KOPT-K1 (cell line): ENCODE data around the gene NCAPH2.
"Not testable (repeated sequence)": the region's sequence is repeated elsewhere in the genome, so short reads cannot be mapped to it uniquely, and the experiment has no call there.

Source experiments
- H3K27ac ChIP-seq: fragments of 200-600 bp; sonication (generic); 2 replicates; pipeline ENCODE4 v1.5.1; 2016; ENCODE audit warnings: antibody characterized with exemption, mild to moderate bottlenecking, low read depth, low read length; ENCODE audit not compliant: poor library complexity, severe bottlenecking
- H3K36me3 ChIP-seq: fragments of 200-600 bp; sonication (generic); 2 replicates; pipeline ENCODE4 v1.5.1; 2017; ENCODE audit warnings: antibody characterized with exemption, mild to moderate bottlenecking, low read length, moderate library complexity; ENCODE audit not compliant: insufficient read depth
- H3K9me3 ChIP-seq: fragments of 200-600 bp; sonication (generic); 2 replicates; pipeline ENCODE4 v1.5.1; 2017; ENCODE audit warnings: antibody characterized with exemption, low read length, mild to moderate bottlenecking; ENCODE audit not compliant: insufficient read depth, poor library complexity, severe bottlenecking

NCAPH2 gene

DNA sequence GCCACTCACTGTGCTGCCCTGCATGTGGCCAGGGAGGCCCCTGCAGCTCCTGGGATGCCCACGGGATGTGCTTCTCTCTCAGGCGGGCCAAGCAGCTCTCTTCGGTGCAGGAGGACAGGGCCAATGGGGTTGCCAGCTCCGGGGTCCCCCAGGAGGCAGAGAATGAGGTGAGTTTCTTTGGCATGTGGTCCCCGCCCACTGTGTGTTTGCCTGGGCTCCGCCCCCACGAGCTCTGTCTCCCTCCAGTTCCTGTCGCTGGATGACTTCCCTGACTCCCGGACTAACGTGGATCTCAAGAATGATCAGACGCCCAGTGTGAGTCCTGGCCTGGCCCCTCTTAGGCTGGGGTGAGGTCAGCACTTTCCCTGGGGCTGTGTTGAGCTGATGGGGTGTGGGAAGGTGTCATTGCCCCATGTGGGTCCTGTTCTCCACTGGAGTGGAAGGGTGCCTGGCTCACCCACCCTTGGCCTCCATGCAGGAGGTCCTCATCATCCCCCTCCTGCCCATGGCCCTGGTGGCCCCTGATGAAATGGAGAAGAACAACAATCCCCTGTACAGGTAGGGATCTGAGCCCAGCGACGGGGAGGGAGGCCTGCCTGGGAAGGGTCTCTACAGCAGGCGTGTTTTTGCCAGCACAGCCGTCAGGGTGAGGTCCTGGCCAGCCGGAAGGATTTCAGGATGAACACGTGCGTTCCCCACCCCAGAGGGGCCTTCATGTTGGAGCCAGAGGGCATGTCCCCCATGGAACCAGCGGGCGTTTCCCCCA is 9.7 kb downstream of the NCAPH2 start:
- Histone ChIP-seq H3K36me3 (peaks cover 94% of the 10 kb centered on the region), H3K9me3 (no peaks in the 10 kb centered on the region)

DNA sequence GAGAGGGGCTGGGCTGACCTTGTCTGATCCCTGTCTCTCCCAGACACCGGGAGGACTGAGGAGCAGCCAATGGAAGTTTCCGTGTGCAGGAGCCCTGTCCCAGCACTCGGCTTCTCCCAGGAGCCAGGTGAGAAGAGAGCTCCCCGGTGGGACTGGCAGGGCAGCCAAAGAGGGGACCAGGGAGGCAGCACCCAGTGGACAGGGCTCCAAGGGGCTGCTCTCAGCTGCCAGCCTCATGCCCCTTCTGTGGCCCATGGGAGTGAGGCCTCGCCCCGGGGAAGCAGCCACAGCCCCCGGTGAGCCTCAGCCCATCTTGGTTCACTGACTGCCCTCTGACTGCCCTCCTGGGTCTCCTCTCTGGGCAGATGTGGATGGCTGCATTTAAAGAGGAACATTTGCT is 10.6 kb downstream of the NCAPH2 start:
- H3K27ac ChIP-seq = no peak overlapping the region
- peaks cover 94% of the 10 kb centered on the region for H3K36me3 ChIP-seq
- no peaks in the 10 kb centered on the region for H3K9me3 ChIP-seq

More for the DNA sequence above, 9.7 kb downstream of the NCAPH2 start:
- no peak overlapping the region for H3K27ac ChIP-seq

DNA sequence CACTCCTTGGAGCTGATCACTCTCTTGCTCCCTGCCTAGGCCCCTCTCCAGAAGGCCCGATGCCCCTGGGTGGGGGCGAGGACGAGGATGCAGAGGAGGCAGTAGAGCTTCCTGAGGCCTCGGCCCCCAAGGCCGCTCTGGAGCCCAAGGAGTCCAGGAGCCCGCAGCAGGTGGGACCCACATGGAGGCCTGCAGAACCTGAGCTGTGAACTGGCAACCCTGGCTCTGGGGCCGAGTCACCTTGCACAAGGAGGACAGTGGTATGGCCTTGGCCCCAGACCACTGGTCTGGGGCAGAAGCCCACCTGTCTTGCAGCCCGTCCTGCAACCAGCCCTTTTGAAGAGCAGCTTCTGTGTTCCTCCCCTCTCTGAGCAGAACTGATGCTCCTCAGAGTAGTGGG is 11.1 kb downstream of the NCAPH2 start:
- Histone ChIP-seq H3K27ac (no peak overlapping the region), H3K9me3 (no peaks in the 10 kb centered on the region), H3K36me3 (peaks cover 94% of the 10 kb centered on the region)

DNA sequence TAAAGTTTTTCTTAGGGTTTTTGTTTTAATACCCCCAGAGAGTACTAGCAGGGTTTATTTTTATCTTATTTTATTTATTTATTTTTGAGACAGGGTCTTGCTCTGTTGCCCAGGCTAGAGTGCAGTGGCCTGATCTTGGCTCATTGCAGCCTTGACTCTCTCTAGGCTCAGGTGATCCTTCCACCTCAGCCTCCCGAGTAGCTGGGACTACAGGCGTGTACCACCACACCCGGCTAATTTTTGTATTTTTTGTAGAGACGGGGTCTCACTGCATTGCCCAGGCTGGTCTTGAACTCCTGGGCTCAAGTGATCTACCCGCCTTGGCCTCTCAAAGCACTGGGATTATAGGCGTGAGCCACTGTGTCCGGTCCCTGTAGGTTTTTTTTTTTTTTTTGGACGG is 12.2 kb downstream of the NCAPH2 start:
- H3K36me3 ChIP-seq = peaks cover 89% of the 10 kb centered on the region
- H3K27ac ChIP-seq, H3K9me3 ChIP-seq: not testable (repeated sequence)

GRCh38 chr22:50520826-50521453 is 12.9 kb downstream of the NCAPH2 start:
- Histone ChIP-seq H3K27ac (no peak overlapping the region), H3K36me3 (peaks cover 85% of the 10 kb centered on the region), H3K9me3 (no peaks in the 10 kb centered on the region)

DNA sequence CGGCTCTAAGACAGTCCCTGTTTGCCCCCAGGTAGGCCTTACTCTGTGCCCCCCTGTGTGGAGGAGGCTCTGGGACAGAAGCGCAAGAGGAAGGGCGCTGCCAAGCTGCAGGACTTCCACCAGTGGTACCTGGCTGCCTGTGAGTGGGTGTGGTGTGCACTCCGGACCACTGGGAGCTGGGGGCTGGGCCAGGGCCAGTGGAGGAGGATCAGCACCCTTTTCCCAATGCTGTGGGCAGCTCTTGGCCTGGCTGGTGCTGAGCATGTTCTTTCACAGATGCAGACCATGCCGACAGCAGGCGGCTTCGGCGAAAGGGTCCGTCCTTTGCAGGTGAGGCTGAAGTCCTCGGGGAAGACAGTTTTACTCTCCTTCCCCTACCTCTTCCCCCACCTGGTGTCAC is 13.7 kb downstream of the NCAPH2 start:
- Histone ChIP-seq H3K27ac (no peak overlapping the region), H3K9me3 (no peaks in the 10 kb centered on the region), H3K36me3 (peaks cover 77% of the 10 kb centered on the region)

DNA sequence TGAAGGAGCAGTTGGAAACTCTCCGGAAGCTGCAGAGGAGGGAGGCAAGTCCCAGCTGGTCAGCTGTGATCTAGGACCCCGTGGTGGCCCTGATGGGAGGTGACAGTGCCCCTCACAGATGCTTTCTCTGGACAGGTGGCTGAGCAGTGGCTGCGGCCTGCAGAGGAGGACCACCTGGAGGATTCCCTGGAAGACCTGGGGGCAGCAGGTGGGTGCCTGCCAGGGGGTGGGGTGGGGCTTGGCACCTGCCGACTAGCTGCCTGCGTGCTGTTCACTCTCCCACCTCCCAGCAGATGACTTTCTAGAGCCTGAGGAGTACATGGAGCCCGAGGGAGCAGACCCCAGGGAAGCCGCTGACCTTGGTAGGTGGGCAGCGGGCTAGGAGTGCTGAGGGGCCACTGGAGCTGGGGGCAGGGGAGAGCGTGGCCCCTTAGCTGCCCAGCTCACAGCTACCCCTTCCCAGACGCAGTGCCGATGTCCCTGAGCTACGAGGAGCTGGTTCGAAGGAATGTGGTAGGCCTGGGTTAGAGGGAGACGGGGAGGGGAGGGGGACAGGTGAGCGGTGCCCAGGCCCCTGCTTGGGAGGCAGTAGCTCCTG is 14.3 kb downstream of the NCAPH2 start:
- Histone ChIP-seq H3K9me3 (no peaks in the 10 kb centered on the region), H3K36me3 (peaks cover 71% of the 10 kb centered on the region), H3K27ac (no peak overlapping the region)

DNA sequence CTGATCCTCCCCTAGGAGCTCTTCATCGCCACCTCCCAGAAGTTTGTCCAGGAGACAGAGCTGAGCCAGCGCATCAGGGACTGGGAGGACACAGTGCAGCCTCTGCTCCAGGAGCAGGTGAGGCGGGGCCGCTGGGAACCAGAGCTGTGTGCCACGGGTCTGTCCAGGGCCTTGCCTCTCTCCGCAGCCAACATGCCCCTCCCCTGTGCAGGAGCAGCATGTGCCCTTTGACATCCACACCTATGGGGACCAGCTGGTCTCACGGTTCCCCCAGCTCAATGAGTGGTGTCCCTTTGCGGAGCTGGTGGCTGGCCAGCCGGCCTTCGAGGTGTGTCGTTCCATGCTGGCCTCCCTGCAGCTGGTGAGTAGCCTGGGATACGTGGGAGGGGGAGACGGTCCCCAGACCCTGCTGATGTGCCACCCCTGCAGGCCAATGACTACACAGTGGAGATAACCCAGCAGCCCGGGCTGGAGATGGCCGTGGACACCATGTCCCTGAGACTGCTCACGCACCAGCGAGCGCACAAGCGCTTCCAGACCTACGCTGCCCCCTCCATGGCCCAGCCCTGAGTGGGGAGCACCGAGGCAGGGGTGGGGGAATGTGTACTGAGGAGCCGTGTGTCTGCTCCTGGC is 14.9 kb downstream of the NCAPH2 start:
- no peak overlapping the region for H3K27ac ChIP-seq
- no peaks in the 10 kb centered on the region for H3K9me3 ChIP-seq
- H3K36me3 ChIP-seq = peaks cover 65% of the 10 kb centered on the region

DNA sequence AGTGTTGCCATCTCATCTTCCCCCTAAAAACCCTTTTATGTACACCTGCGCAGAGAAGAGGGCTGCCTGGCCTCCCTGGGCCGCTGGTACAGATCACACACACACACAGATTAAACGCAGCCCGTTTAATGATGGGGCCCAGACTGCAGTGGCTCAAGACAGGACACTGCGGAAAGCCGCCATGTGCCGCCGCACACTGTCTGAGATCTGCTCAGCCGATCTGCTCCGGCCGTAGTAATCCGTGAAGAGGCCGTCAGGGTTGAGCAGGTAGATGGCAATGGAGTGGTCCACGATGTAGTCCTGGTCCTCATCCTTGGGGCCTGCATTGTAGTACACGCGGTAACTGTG is 15.4 kb downstream of the NCAPH2 start:
- H3K36me3 ChIP-seq = peaks cover 60% of the 10 kb centered on the region
- H3K27ac ChIP-seq = no peak overlapping the region

DNA sequence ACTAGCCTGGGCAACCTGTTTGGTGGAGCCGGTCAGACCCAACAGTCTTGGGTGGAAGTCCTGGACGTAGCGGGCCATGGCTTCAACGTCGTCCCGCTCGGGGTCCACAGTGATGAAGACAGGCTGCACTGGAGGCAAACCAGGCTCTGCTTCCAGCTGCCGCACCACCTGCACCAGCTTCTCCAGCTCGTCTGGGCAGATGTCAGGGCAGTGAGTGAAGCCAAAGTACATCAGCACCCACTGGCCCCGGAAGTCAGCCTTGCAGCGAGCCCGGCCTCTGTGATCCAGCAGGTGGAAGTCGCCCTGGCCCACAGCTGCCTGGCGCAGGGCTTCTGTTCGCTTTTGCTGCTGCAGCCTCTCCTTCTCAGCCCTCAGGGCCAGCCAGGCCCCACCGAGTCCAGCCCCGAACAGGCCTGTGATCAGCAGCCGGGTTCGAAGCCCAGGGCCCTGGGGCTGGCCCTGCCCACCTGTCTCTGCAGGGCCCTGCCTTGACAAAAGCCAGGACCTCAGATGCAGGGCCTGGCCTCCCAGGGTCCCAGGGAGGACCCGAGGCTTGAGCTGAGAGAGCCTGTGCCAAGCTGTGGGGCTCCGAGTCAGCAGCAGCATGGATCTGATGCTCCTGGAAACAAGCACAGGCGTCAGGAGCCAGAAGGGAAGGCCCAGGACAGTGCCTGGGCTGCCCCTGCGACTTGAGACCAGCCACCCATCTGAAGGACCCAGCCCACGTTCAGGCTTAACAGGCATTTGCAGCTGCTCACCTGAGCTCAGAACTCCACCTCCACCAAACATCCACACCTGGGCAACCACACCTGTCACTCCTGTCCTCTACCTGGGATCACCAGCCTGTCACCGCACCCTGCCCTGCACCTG is 16.0 kb downstream of the NCAPH2 start:
- Histone ChIP-seq H3K27ac (peak overlapping the region; percentile 93), H3K36me3 (peaks cover 54% of the 10 kb centered on the region), H3K9me3 (no peaks in the 10 kb centered on the region)

More for the DNA sequence above, 15.4 kb downstream of the NCAPH2 start:
- no peaks in the 10 kb centered on the region for H3K9me3 ChIP-seq

GRCh38 chr22:50524676-50525103 is 16.7 kb downstream of the NCAPH2 start:
- Histone ChIP-seq H3K27ac (peak overlapping the region; percentile 93), H3K9me3 (no peaks in the 10 kb centered on the region), H3K36me3 (peaks cover 47% of the 10 kb centered on the region)

DNA sequence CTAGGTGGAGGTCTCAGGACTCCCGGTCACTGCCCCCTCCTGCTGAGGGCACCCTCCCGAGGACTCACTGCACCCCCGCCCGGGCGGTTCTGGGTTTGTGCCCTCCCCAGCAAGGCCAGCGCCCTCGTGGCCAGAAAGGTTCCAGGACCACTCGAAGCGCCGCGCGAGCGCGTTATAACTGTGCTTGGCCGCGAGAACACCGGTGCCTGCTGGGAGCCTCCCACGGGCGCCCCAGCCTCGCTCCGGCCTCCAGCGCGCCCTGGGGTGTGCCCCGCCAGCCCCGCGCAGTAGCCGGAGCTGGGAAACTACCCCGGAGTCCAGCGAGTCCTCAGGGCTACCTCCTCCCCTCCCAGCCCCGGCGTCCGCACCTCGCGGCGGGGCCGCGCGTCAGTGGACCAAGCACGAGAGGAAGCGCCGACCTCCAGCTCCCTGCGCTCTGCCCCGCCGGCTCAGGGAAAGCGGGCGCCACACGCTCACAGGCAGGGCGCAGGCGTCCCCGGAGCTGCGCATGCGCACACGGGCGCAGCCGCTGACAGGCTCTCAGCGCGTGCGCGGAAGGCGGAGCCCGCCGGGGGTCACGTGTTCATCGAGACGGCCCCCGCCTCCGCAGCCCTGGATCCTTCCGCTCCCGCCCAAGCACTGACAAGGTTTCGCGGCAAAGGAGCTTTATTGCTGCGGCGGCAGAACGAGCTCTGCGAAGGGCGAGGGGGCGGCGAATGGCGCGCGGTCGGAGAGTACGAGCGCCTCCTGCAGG is 17.3 kb downstream of the NCAPH2 start, which contains the start of gene SCO2:
Gene SCO2, minus strand, starts transcription at position 495 of the 754 bp plus-strand sequence. CDS start 1,187 bp downstream, outside the sequence.
- Histone ChIP-seq H3K27ac (peak within 1 kb of the TSS; percentile 93), H3K9me3 (no peaks in the 10 kb centered on the region), H3K36me3 (peaks cover 44% of the 10 kb centered on the region)

DNA sequence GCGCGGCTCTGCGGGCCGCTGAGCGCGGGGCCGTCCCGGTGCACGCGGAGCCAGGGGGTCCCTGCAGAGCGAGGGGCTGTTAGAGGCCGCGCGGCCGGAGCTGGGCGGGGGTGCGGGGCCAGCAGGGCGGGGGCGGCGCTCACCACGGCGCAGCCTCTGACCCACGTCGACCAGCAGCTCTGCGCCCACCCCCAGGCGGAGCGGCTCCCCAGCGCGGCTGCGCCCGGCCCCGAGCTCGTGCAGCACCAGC is 17.8 kb downstream of the NCAPH2 start:
- Histone ChIP-seq H3K27ac (peak overlapping the region; percentile 93), H3K9me3 (peaks cover 3% of the 10 kb centered on the region), H3K36me3 (peaks cover 39% of the 10 kb centered on the region)
